BE2C (cell line): Measurements from ENCODE around the gene KIF25.

Source experiments
- DNase-seq: peaks from one replicate; pipeline ENCODE4 v3.0.0-alpha.2; 2020
- H3K27me3 ChIP-seq: fragments of 250-450 bp; sonication (Bioruptor Pico); 2 replicates; pipeline ENCODE4 v1.5.1; 2020; ENCODE audit warnings: mild to moderate bottlenecking
- H3K36me3 ChIP-seq: fragments of 250-450 bp; sonication (Bioruptor Pico); 2 replicates; pipeline ENCODE4 v1.5.1; 2020; ENCODE audit warnings: mild to moderate bottlenecking
- H3K4me1 ChIP-seq: fragments of 250-450 bp; sonication (Bioruptor Pico); 2 replicates; pipeline ENCODE4 v1.5.1; 2020
- H3K4me3 ChIP-seq: 2 replicates; pipeline ENCODE4 v1.5.1; 2011; ENCODE audit warnings: low read depth, low read length
- H3K9me3 ChIP-seq: fragments of 250-450 bp; sonication (Bioruptor Pico); 2 replicates; pipeline ENCODE4 v1.5.1; 2020
- TF ChIP-seq, protein P1 (sequence below): IDR thresholded peaks from 2 replicates; pipeline ENCODE4 v1.5.1; 2012; ENCODE audit warnings: mild to moderate bottlenecking, low read depth, low read length

KIF25 gene

DNA sequence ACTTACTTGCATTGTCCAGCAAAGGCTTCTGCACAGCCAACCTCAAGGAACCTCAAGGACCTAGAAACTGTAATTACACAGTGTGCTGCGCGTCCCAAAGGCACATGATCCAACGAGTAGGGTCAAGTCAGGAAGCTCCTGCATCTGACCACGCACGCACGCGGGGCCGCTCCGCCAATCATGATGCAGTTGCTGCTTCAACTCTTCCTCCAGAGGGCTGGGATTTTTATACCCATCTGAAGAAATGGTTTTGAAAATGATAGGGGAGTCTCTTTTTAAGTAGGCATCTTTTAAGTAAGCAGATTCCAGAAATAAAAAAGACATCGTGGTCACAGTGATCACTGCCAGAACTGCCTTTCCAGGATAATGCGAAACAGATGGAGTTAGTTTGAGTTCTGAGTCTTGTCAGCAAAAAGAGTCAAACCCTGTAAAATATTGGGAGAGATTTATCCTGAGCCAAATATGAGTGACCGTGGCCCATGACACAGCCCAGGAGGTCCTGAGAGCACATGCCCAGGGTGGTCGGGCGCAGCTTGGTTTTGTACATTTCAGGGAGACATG is 34.0 kb downstream of the KIF25 start:
- no peaks in the 10 kb centered on the region for H3K9me3 ChIP-seq
- no peaks in the 10 kb centered on the region for H3K36me3 ChIP-seq
- TF ChIP-seq, protein P1, sequence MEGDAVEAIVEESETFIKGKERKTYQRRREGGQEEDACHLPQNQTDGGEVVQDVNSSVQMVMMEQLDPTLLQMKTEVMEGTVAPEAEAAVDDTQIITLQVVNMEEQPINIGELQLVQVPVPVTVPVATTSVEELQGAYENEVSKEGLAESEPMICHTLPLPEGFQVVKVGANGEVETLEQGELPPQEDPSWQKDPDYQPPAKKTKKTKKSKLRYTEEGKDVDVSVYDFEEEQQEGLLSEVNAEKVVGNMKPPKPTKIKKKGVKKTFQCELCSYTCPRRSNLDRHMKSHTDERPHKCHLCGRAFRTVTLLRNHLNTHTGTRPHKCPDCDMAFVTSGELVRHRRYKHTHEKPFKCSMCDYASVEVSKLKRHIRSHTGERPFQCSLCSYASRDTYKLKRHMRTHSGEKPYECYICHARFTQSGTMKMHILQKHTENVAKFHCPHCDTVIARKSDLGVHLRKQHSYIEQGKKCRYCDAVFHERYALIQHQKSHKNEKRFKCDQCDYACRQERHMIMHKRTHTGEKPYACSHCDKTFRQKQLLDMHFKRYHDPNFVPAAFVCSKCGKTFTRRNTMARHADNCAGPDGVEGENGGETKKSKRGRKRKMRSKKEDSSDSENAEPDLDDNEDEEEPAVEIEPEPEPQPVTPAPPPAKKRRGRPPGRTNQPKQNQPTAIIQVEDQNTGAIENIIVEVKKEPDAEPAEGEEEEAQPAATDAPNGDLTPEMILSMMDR, result no peak
- no peak for DNase-seq
- H3K4me3 ChIP-seq, result no peak overlapping the region
- H3K27me3 ChIP-seq, result no peaks in the 10 kb centered on the region
- no peaks in the 10 kb centered on the region for H3K4me1 ChIP-seq

DNA sequence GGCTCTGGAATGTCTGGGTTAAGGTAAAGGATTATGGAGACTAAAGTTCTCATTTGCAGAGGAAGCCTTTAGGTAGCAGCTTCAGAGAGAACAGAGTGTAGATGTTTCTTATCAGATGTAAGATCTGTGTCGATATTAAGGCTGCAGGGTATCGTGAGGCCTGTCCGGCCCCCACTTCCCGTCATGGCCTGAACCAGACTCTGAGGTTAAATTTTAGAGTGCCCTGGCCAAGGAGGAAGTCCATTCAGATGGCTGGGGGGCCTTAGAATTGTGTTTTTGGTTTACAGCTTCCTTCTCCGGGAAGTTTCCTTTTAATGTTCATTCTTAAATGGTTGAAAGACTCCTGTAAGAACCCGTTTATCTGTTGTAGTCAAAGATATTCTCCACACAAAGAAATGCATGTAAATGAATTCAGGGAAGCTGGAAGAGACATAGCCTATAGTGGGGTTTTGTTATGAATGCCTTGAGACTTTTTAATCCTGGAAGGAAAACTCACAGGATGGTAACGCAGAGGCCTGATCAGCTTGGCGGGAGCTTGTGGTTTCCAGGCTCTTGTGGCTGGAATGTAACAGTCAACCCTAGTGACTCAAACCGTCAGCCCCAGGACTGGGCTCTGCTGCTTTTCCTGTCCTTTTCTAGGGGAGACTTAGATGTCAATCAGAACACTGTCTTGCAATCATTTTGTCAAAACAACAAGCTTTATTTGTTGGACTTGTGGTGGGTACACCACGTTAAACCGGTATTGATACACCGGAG is 34.7 kb downstream of the KIF25 start:
- TF ChIP-seq, protein P1, result no peak
- H3K4me1 ChIP-seq, result no peaks in the 10 kb centered on the region
- no peak for DNase-seq
- no peaks in the 10 kb centered on the region for H3K9me3 ChIP-seq
- no peaks in the 10 kb centered on the region for H3K36me3 ChIP-seq
- no peaks in the 10 kb centered on the region for H3K27me3 ChIP-seq
- H3K4me3 ChIP-seq, result no peak overlapping the region

DNA sequence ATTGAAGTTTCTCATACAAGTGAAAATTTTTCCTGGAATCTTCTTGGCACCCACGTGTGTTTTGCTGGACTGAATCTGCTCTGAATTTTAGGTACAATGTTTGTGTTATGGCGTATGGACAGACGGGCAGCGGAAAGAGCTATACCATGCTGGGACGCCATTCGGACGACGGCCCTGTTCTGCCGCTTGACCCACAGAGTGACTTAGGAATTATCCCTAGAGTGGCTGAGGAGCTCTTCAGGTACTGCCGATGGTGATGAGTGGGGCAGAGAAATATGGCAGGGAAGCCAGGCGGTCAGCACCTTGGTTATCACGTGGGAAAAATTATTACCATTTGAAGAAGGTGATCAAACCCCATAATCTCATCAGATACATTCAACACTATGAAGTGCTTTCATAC is 36.3 kb downstream of the KIF25 start:
- H3K4me3 ChIP-seq, result no peak overlapping the region
- no peaks in the 10 kb centered on the region for H3K4me1 ChIP-seq
- H3K27me3 ChIP-seq, result no peaks in the 10 kb centered on the region
- no peak for DNase-seq
- H3K36me3 ChIP-seq, result no peaks in the 10 kb centered on the region
- TF ChIP-seq, protein P1, result no peak
- H3K9me3 ChIP-seq, result peaks cover 3% of the 10 kb centered on the region; the same call in 1 of the 2 replicates

DNA sequence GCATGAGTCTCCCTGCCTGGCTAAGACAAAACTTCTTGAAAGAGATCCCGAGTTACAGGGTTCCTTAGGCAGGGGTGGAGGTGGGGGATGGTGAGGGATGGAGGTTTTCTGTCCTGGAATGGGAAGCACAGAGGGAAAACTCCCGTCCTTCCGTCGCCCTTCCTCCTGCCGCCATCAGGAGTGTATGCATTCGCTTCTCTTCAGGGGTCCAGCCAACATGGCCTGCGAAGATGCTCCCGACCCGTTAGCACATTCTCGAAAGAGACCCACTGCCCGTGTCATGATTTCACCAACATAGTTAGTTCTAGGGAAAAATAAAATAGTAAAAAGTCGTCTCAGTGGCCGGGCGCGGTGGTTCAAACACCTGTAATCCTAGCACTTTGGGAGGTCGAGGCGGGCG is 37.1 kb downstream of the KIF25 start:
- no peaks in the 10 kb centered on the region for H3K36me3 ChIP-seq
- TF ChIP-seq, protein P1, result no peak
- no peaks in the 10 kb centered on the region for H3K27me3 ChIP-seq
- H3K4me3 ChIP-seq, result no peak overlapping the region
- peaks cover 5% of the 10 kb centered on the region for H3K9me3 ChIP-seq
- H3K4me1 ChIP-seq, result no peaks in the 10 kb centered on the region
- no peak for DNase-seq

DNA sequence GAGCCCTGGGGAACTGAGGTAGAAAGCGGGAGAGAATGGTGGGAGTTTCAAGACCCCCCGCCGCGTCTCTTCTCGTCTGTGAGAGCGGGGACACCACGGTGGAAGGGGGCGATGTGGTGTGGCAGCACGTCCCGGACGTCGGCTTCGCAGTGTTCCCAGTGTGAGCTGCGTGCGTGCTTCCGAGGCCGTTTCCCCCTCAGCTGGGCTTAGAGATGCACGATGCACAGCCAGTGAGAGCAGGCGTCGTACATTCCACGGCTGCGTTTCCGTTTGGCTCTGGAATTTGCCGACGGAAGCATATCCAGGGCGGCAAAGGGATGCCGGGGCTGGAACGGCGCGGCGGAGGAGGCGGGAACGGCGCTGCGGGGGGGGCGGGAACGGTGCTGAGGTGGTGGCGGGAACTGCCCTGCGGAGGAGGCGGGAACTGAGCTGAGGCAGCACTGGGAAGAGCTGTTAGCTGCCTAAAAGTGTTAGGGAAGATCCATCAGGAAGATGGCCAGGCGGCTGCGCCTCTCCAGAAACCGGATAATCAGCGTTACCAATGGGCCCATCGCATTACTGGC is 37.7 kb downstream of the KIF25 start:
- no peaks in the 10 kb centered on the region for H3K36me3 ChIP-seq
- TF ChIP-seq, protein P1, result no peak
- peak overlapping the region; percentile 39 for H3K4me3 ChIP-seq
- no peaks in the 10 kb centered on the region for H3K4me1 ChIP-seq
- DNase-seq, result peak; percentile 51
- peaks cover 10% of the 10 kb centered on the region for H3K9me3 ChIP-seq
- H3K27me3 ChIP-seq, result no peaks in the 10 kb centered on the region
